Body of pancreas (tissue), 4 donors: Measurements from ENCODE around the gene ESF1. TPM values are rescaled to one million over a fixed set of nuclear protein-coding genes. Genes with fewer than 3 reads are reported as not detected.
A peak's percentile ranks its signal among the peaks of the same experiment; 100 is the strongest.

Experiments used
- ATAC-seq: fragments of 150-250 bp; one replicate; pipeline ENCODE4 v1.9.1; 2016
- DNase-seq, 4 donors: peaks; one replicate each; pipeline ENCODE4 v3.0.0-alpha.2; 2019
- H3K27ac ChIP-seq, 4 donors: fragments of 200-600 bp; sonication (generic); 1 replicate in 3 of 4; 2 replicates in 1 of 4; pipeline versions ENCODE4 v1.5.1 to v1.6.1; 2016 to 2019; ENCODE audit warnings: mild to moderate bottlenecking in 1 of 4, mixed read lengths in 1 of 4, moderate library complexity in 1 of 4
- H3K27me3 ChIP-seq, 2 donors: fragments of 200-600 bp; sonication (generic); one replicate each; pipeline ENCODE4 v1.6.0; 2016; ENCODE audit warnings: mild to moderate bottlenecking in 1 of 2
- H3K36me3 ChIP-seq, 2 donors: fragments of 200-600 bp; sonication (generic); replicated peaks in 1 of 2; 2 replicates each; pipeline ENCODE4 v1.5.1; 2016; ENCODE audit warnings: low read depth in 2 of 2; ENCODE audit not compliant: insufficient read depth in 1 of 2
- H3K4me1 ChIP-seq: fragments of 200-600 bp; sonication (generic); one replicate; pipeline ENCODE4 v1.6.0; 2016
- H3K4me3 ChIP-seq, 2 donors: fragments of 200-600 bp; sonication (generic); 1 replicate in 1 of 2; 2 replicates in 1 of 2; pipeline ENCODE4 v1.5.1; 2016 to 2019
- H3K9me3 ChIP-seq, 3 donors: fragments of 200-600 bp; sonication (generic); 1 replicate in 2 of 3; 2 replicates in 1 of 3; pipeline ENCODE4 v1.5.1; 2016
- CTCF ChIP-seq, 7 experiments: fragments of 450-650 bp in 4 of 7; fragments of 200-600 bp in 3 of 7; sonication (generic) in 3 of 7; IDR thresholded peaks; one replicate each; pipeline ENCODE4 v1.5.1; 2016 to 2019; ENCODE audit warnings: antibody characterized with exemption in 7 of 7
- POLR2A ChIP-seq, 3 donors: fragments of 450-650 bp; IDR thresholded peaks; one replicate each; pipeline ENCODE4 v1.6.1; 2016; ENCODE audit warnings: antibody characterized with exemption in 3 of 3, mild to moderate bottlenecking in 2 of 3
- WGBS, 2 donors: methylation state at CpG; one replicate each; pipeline ENCODE4 v1.1.5; 2017; 5-methylcytosine and 5-hydroxymethylcytosine counted together
- intact Hi-C: fragments of 100-400 bp; cut with DNase I; formaldehyde crosslinking; loops from one replicate; pipeline ENCODE4 v1.15.1; 2023
- total RNA-seq, 2 donors: library from RNA; depleted of rRNA; stranded (reverse); fragments of >200 nt; gene quantifications; one replicate each; pipeline ENCODE4 v1.1.0, GENCODE V29; 2016

Gene ESF1
- total RNA-seq, 2 donors from 2014 or later, result 12.5 to 16.5 TPM

- DNase-seq (peak; percentile 90 to 97 (median 94)), ATAC-seq (peak; percentile 99)
- H3K4me3 ChIP-seq, result no peak overlapping the region
- TF ChIP-seq CTCF (IDR thresholded peaks at IDR 0.05) (peak in 1 of 7 experiments; percentile 6), POLR2A (IDR thresholded peaks at IDR 0.05) (no peak)
- intact Hi-C loops, result no loop called here
- no peaks in the 10 kb centered on the region for H3K27me3 ChIP-seq
- peaks cover 6 to 17% of the 10 kb centered on the region in 2 donors for H3K36me3 ChIP-seq
- H3K9me3 ChIP-seq, result no peaks in the 10 kb centered on the region
- H3K27ac ChIP-seq, result peak overlapping the region; percentile 37 to 68 (median 54)
- WGBS, 2 donors, result 7 to 12% methylated on average over 7 of the region's 7 CpGs
- peaks cover 15% of the 10 kb centered on the region for H3K4me1 ChIP-seq
These were observed 16.0 kb upstream of the ESF1 start for GRCh38 chr20:13800728-13801134.

GRCh38 chr20:13799974-13800373 lies 15.3 kb upstream of the ESF1 start:
- intact Hi-C loops, result no loop called here
- peaks cover 6 to 21% of the 10 kb centered on the region in 2 donors for H3K36me3 ChIP-seq
- peaks cover 15% of the 10 kb centered on the region for H3K4me1 ChIP-seq
- DNase-seq (no peak), ATAC-seq (no peak)
- TF ChIP-seq POLR2A (IDR thresholded peaks at IDR 0.05), result no peak
- no peak for TF ChIP-seq CTCF (IDR thresholded peaks at IDR 0.05)
- H3K27me3 ChIP-seq, result no peaks in the 10 kb centered on the region
- peak overlapping the region in 3 of 4 donors; percentile 25 to 68 (median 50) for H3K27ac ChIP-seq
- H3K4me3 ChIP-seq, result no peak overlapping the region
- no peaks in the 10 kb centered on the region for H3K9me3 ChIP-seq
- WGBS, 2 donors, result 77 to 91% methylated on average over 2 of the region's 2 CpGs

- WGBS, 2 donors, result 90 to 98% methylated on average over 5 of the region's 5 CpGs
- H3K4me3 ChIP-seq, result no peak overlapping the region
- intact Hi-C loops, result no loop called here
- H3K4me1 ChIP-seq, result peaks cover 15% of the 10 kb centered on the region
- no peak for TF ChIP-seq CTCF (IDR thresholded peaks at IDR 0.05)
- TF ChIP-seq POLR2A (IDR thresholded peaks at IDR 0.05), result no peak
- no peaks in the 10 kb centered on the region for H3K27me3 ChIP-seq
- ATAC-seq (no peak), DNase-seq (no peak)
- H3K36me3 ChIP-seq, result peaks cover 6 to 27% of the 10 kb centered on the region in 2 donors
- H3K9me3 ChIP-seq, result no peaks in the 10 kb centered on the region
- no peak overlapping the region for H3K27ac ChIP-seq
These were observed 14.3 kb upstream of the ESF1 start for GRCh38 chr20:13799040-13799439.

GRCh38 chr20:13794667-13795066 lies 9.9 kb upstream of the ESF1 start:
- no peak for DNase-seq
- Histone ChIP-seq H3K27me3 (no peaks in the 10 kb centered on the region), H3K4me3 (no peak overlapping the region), H3K27ac (no peak overlapping the region), H3K36me3 (peaks cover 0 to 21% of the 10 kb centered on the region in 2 donors), H3K4me1 (peaks cover under 1% of the 10 kb centered on the region), H3K9me3 (no peaks in the 10 kb centered on the region)
- intact Hi-C loops, result no loop called here
- no peak for TF ChIP-seq POLR2A (IDR thresholded peaks at IDR 0.05)
- TF ChIP-seq CTCF (IDR thresholded peaks at IDR 0.05), result no peak
- WGBS, 2 donors, result 96% methylated on average over 6 of the region's 6 CpGs
- no peak for ATAC-seq

- peaks cover 6% of the 10 kb centered on the region for H3K4me1 ChIP-seq
- intact Hi-C loops, result no loop called here
- DNase-seq (no peak), ATAC-seq (no peak)
- H3K9me3 ChIP-seq, result no peaks in the 10 kb centered on the region
- no peak for TF ChIP-seq CTCF (IDR thresholded peaks at IDR 0.05)
- TF ChIP-seq POLR2A (IDR thresholded peaks at IDR 0.05), result no peak
- H3K27ac ChIP-seq, result no peak overlapping the region
- no peak overlapping the region for H3K4me3 ChIP-seq
- H3K27me3 ChIP-seq, result no peaks in the 10 kb centered on the region
- 94 to 100% methylated on average over 1 of the region's 1 CpG for WGBS, 2 donors
- H3K36me3 ChIP-seq, result peaks cover 0 to 18% of the 10 kb centered on the region in 2 donors
These were observed 8.3 kb upstream of the ESF1 start for GRCh38 chr20:13793001-13793400.
